HepG2 (cell line): ENCODE data around the gene C6orf132. TPM values are rescaled to one million over a fixed set of nuclear protein-coding genes. Genes with fewer than 3 reads are reported as not detected.

Experiments used
- CREM ChIP-seq, 2 experiments: sonication (generic) in 1 of 2; formaldehyde crosslinking in 1 of 2; IDR thresholded peaks; 2 replicates each; pipeline versions ENCODE4 v1.4.0 to v1.6.1; 2016 to 2020; ENCODE audit warnings: antibody characterized with exemption in 1 of 2, mild to moderate bottlenecking in 1 of 2, missing genetic modification reagents in 1 of 2
- ESRRA ChIP-seq: sonication (generic); formaldehyde crosslinking; IDR thresholded peaks from 2 replicates; pipeline ENCODE4 v1.5.1; 2020; ENCODE audit warnings: mild to moderate bottlenecking, low read depth, missing genetic modification reagents
- RAD21 ChIP-seq: fragments of 450-650 bp; formaldehyde crosslinking; IDR thresholded peaks from 2 replicates; pipeline ENCODE4 v1.5.0; 2020; ENCODE audit warnings: mild to moderate bottlenecking
- RELA ChIP-seq: sonication (generic); formaldehyde crosslinking; IDR thresholded peaks from 2 replicates; pipeline ENCODE4 v1.4.0; 2020; ENCODE audit warnings: missing genetic modification reagents
- SMAD9 ChIP-seq: sonication (generic); formaldehyde crosslinking; IDR thresholded peaks from 2 replicates; pipeline ENCODE4 v1.5.1; 2020; ENCODE audit warnings: mild to moderate bottlenecking, missing genetic modification reagents
- SSRP1 ChIP-seq: IDR thresholded peaks from 2 replicates; pipeline ENCODE4 v1.6.1; 2016; ENCODE audit warnings: control low read depth
- STAT5B ChIP-seq: sonication (generic); formaldehyde crosslinking; IDR thresholded peaks from 2 replicates; pipeline ENCODE4 v1.4.0; 2020; ENCODE audit warnings: missing genetic modification reagents
- XBP1 ChIP-seq: sonication (generic); formaldehyde crosslinking; IDR thresholded peaks from 2 replicates; pipeline ENCODE4 v1.5.0; 2020; ENCODE audit warnings: missing genetic modification reagents
- ZFP82 ChIP-seq: sonication (generic); formaldehyde crosslinking; IDR thresholded peaks from 2 replicates; pipeline ENCODE4 v1.5.1; 2020; ENCODE audit warnings: mild to moderate bottlenecking, missing genetic modification reagents, borderline replicate concordance
- ZFY ChIP-seq: sonication (generic); formaldehyde crosslinking; IDR thresholded peaks from 2 replicates; pipeline ENCODE4 v1.4.0; 2020; ENCODE audit warnings: missing genetic modification reagents
- ZNF224 ChIP-seq: sonication (generic); formaldehyde crosslinking; IDR thresholded peaks from 2 replicates; pipeline ENCODE4 v1.5.0; 2020; ENCODE audit warnings: mild to moderate bottlenecking, missing genetic modification reagents
- ZNF234 ChIP-seq: sonication (generic); formaldehyde crosslinking; conservative IDR thresholded peaks from 2 replicates; pipeline ENCODE4 v1.5.1; 2020; ENCODE audit warnings: mild to moderate bottlenecking, missing genetic modification reagents
- ZNF282 ChIP-seq: fragments of 450-650 bp; IDR thresholded peaks from 2 replicates; pipeline ENCODE4 v1.6.1; 2018; ENCODE audit not compliant: partially characterized antibody
- polyA plus RNA-seq, 8 experiments: library from polyadenylated mRNA; depleted of rRNA in 3 of 8; stranded (reverse) in 7 of 8; unstranded in 1 of 8; fragments of >200 nt; fragmentation: Illumina TruSeq in 4 of 8; extraction: Trizol in 4 of 8; gene quantifications; 2 replicates each; pipeline versions ENCODE4 v1.2.1 to v1.2.3, GENCODE V29; 2011 to 2016; ENCODE audit warnings: low read depth in 4 of 8, missing spikeins in 1 of 8, mixed read lengths in 1 of 8; ENCODE audit not compliant: insufficient read depth in 1 of 8
- total RNA-seq, 5 experiments: library from RNA; depleted of rRNA; stranded (reverse); fragments of >200 nt; fragmentation: Illumina TruSeq; extraction: Trizol; gene quantifications; 2 replicates each; pipeline ENCODE4 v1.2.3, GENCODE V29; 2016; ENCODE audit warnings: low read depth in 1 of 5
- TF ChIP-seq, protein P1 (sequence below): sonication (generic); formaldehyde crosslinking; IDR thresholded peaks from 2 replicates; pipeline ENCODE4 v1.5.0; 2020; ENCODE audit warnings: mild to moderate bottlenecking, missing genetic modification reagents
- TF ChIP-seq, protein P2 (sequence below): sonication (generic); formaldehyde crosslinking; IDR thresholded peaks from 2 replicates; pipeline ENCODE4 v1.5.1; 2020; ENCODE audit warnings: missing genetic modification reagents, mild to moderate bottlenecking, borderline replicate concordance
- TF ChIP-seq, protein P3 (sequence below): sonication (generic); formaldehyde crosslinking; IDR thresholded peaks from 2 replicates; pipeline ENCODE4 v1.5.0; 2020; ENCODE audit warnings: mild to moderate bottlenecking, missing genetic modification reagents

The C6orf132 gene
- total and polyA plus RNA-seq, 2 of the 13 experiments (the other 11 are each of a cell fraction or from before 2014, with no cell fraction given), result 0.78 to 3.0 TPM

DNA sequence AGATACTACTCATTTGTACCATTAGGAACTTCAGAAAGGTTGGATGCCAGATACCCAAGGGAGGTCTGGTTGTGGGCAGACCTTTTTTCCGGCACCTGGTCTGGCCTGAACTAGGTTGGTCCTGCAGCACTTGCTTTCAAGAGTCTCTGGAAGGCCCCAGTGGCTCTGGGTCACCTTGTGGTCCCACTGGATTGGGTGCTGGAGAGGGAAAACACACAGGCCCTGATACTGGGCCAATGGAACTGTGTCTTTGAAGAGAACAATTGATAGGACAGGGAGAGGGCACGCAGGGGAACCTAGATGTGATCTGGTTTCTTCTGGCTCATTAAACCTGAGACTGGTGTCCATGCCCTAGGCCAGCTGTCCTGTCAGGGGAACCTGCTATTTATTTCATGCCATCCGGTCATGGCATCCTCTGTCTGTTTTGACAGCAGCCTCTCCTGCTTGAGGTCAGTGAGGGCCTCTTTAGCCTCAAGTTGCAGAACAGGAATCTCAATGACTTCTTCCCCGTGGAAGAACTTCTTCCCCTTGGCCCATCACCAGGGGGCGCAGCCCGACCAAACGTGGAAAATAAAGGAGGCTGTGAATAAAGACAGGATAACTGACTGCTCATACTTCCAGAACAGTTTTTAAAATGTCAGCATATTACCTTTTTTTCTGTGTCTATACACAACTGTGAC, 67.1 kb downstream of the C6orf132 start (continued):
- TF ChIP-seq ZNF234 (CRISPR knock-in tag) (no peak), SMAD9 (CRISPR knock-in tag) (no peak), ESRRA (no peak), ZNF224 (CRISPR knock-in tag) (no peak), RAD21 (CRISPR knock-in tag) (peak; percentile 89), ZFP82 (CRISPR knock-in tag) (no peak), SSRP1 (0 out of 2 replicates have a peak, but pooled peaks have one; percentile 48), RELA (CRISPR knock-in tag) (no peak), CREM (IDR thresholded peaks at IDR 0.05) (no peak), CREM (CRISPR knock-in tag; IDR thresholded peaks at IDR 0.05) (no peak), XBP1 (CRISPR knock-in tag) (no peak), ZFY (CRISPR knock-in tag) (no peak), STAT5B (CRISPR knock-in tag) (no peak), ZNF282 (no peak)
- TF ChIP-seq, protein P1, sequence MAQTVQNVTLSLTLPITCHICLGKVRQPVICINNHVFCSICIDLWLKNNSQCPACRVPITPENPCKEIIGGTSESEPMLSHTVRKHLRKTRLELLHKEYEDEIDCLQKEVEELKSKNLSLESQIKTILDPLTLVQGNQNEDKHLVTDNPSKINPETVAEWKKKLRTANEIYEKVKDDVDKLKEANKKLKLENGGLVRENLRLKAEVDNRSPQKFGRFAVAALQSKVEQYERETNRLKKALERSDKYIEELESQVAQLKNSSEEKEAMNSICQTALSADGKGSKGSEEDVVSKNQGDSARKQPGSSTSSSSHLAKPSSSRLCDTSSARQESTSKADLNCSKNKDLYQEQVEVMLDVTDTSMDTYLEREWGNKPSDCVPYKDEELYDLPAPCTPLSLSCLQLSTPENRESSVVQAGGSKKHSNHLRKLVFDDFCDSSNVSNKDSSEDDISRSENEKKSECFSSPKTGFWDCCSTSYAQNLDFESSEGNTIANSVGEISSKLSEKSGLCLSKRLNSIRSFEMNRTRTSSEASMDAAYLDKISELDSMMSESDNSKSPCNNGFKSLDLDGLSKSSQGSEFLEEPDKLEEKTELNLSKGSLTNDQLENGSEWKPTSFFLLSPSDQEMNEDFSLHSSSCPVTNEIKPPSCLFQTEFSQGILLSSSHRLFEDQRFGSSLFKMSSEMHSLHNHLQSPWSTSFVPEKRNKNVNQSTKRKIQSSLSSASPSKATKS (CRISPR knock-in tag), result no peak
- TF ChIP-seq, protein P2, sequence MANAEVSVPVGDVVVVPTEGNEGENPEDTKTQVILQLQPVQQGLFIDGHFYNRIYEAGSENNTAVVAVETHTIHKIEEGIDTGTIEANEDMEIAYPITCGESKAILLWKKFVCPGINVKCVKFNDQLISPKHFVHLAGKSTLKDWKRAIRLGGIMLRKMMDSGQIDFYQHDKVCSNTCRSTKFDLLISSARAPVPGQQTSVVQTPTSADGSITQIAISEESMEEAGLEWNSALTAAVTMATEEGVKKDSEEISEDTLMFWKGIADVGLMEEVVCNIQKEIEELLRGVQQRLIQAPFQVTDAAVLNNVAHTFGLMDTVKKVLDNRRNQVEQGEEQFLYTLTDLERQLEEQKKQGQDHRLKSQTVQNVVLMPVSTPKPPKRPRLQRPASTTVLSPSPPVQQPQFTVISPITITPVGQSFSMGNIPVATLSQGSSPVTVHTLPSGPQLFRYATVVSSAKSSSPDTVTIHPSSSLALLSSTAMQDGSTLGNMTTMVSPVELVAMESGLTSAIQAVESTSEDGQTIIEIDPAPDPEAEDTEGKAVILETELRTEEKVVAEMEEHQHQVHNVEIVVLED (CRISPR knock-in tag), result no peak
- TF ChIP-seq, protein P3, sequence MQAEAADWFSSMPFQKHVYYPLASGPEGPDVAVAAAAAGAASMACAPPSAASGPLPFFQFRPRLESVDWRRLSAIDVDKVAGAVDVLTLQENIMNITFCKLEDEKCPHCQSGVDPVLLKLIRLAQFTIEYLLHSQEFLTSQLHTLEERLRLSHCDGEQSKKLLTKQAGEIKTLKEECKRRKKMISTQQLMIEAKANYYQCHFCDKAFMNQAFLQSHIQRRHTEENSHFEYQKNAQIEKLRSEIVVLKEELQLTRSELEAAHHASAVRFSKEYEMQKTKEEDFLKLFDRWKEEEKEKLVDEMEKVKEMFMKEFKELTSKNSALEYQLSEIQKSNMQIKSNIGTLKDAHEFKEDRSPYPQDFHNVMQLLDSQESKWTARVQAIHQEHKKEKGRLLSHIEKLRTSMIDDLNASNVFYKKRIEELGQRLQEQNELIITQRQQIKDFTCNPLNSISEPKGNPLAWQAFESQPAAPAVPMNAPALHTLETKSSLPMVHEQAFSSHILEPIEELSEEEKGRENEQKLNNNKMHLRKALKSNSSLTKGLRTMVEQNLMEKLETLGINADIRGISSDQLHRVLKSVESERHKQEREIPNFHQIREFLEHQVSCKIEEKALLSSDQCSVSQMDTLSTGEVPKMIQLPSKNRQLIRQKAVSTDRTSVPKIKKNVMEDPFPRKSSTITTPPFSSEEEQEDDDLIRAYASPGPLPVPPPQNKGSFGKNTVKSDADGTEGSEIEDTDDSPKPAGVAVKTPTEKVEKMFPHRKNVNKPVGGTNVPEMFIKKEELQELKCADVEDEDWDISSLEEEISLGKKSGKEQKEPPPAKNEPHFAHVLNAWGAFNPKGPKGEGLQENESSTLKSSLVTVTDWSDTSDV (CRISPR knock-in tag), result no peak
